K562 (cell line): ENCODE measurements around the gene UBE2D2. TPM values are rescaled to one million over a fixed set of nuclear protein-coding genes. Genes with fewer than 3 reads are reported as not detected.

ENCODE experiments used
- ATAC-seq: fragments of 200-7000 bp; cut with Tn5 transposase; 3 replicates; pipeline ENCODE4 v1.9.1; 2020; ENCODE audit warnings: moderate library complexity
- BruUV-seq: library from RNA; stranded (reverse); fragments of 400-500 nt; replicated peaks from 2 replicates; lab custom pipeline; 2021; lab: Mats Ljungman, UMichigan
- CTCF ChIA-PET: fragments of 300-600 bp; formaldehyde crosslinking; extraction: SDS; loops from one replicate; lab custom pipeline; 2021; ENCODE audit warnings: low intra/inter-chr PET ratio; lab: Yijun Ruan, JAX
- POLR2A ChIA-PET: fragments of 300-600, 350-650 bp; sonication (Branson Sonifier 250); formaldehyde crosslinking; extraction: SDS; loops from one replicate; lab custom pipeline; 2021; ENCODE audit warnings: antibody characterized with exemption, inconsistent platforms; lab: Yijun Ruan, JAX
- DNase-seq, 4 experiments: peaks; one replicate each; pipeline versions ENCODE4 v3.0.0 to v3.0.0-alpha.2; 2011 to 2018; ENCODE audit warnings: low spot score in 3 of 4, mixed read lengths in 3 of 4; ENCODE audit errors: extremely low read depth in 1 of 4
- FAIRE-seq: peaks from 2 replicates; lab custom pipeline; 2011; peaks lifted over from hg19 to GRCh38; lab: Jason Lieb, UNC
- H2AFZ ChIP-seq: 2 replicates; pipeline ENCODE4 v1.6.0; 2011; ENCODE audit warnings: low read depth, low read length, control low read depth, inconsistent platforms
- H3K27ac ChIP-seq: fragments of 200-600 bp; 3 replicates; pipeline ENCODE4 v1.8.0; 2011; ENCODE audit warnings: low read depth, mild to moderate bottlenecking, control low read depth, inconsistent platforms, low read length, moderate library complexity, mixed read lengths; ENCODE audit errors: extremely low read depth
- H3K27me3 ChIP-seq, 2 experiments: fragments of 300-600 bp in 1 of 2; 2 replicates in 1 of 2; 3 replicates in 1 of 2; pipeline versions ENCODE4 v1.6.0 to v1.8.0; 2011; ENCODE audit warnings: inconsistent platforms in 2 of 2, low read length in 2 of 2, mild to moderate bottlenecking in 1 of 2, mixed read lengths in 1 of 2, moderate library complexity in 1 of 2; ENCODE audit not compliant: control insufficient read depth in 2 of 2, insufficient read depth in 2 of 2
- H3K36me3 ChIP-seq: fragments of 300-600 bp; 3 replicates; pipeline ENCODE4 v1.8.0; 2011; ENCODE audit warnings: mild to moderate bottlenecking, low read length, inconsistent platforms; ENCODE audit not compliant: control insufficient read depth, insufficient read depth
- H3K4me1 ChIP-seq, 2 experiments: fragments of 200-600 bp in 1 of 2; replicated peaks in 1 of 2; 2 replicates in 1 of 2; 3 replicates in 1 of 2; pipeline versions ENCODE4 v1.5.1 to v1.8.0; 2011; ENCODE audit warnings: inconsistent platforms in 2 of 2, low read length in 2 of 2, mild to moderate bottlenecking in 1 of 2, mixed read lengths in 1 of 2, moderate library complexity in 1 of 2; ENCODE audit not compliant: control insufficient read depth in 2 of 2, insufficient read depth in 2 of 2
- H3K4me2 ChIP-seq: 2 replicates; pipeline ENCODE4 v1.6.1; 2011; ENCODE audit warnings: low read length, control low read depth, inconsistent platforms, mixed read lengths; ENCODE audit not compliant: insufficient read depth
- H3K4me3 ChIP-seq: fragments of 200-600 bp; sonication (generic), shearing (Covaris generic); 2 replicates; pipeline ENCODE4 v1.5.1; 2016; ENCODE audit warnings: control low read depth, inconsistent platforms
- H3K79me2 ChIP-seq: fragments of 200-600 bp; 3 replicates; pipeline ENCODE4 v1.8.0; 2011; ENCODE audit warnings: low read length, inconsistent platforms; ENCODE audit not compliant: control insufficient read depth, insufficient read depth
- H3K9ac ChIP-seq, 2 experiments: 2 replicates each; pipeline versions ENCODE4 v1.6.0 to v1.6.1; 2011; ENCODE audit warnings: low read depth in 2 of 2, low read length in 2 of 2, control low read depth in 1 of 2, inconsistent platforms in 1 of 2, mild to moderate bottlenecking in 1 of 2, mixed read lengths in 1 of 2; ENCODE audit not compliant: insufficient read depth in 1 of 2
- H3K9me1 ChIP-seq: one replicate; pipeline ENCODE4 v1.6.0; 2011; ENCODE audit warnings: inconsistent platforms, mild to moderate bottlenecking, low read length, moderate library complexity; ENCODE audit not compliant: control insufficient read depth, insufficient read depth
- H3K9me3 ChIP-seq: replicated peaks from 2 replicates; pipeline ENCODE4 v1.5.1; 2011; ENCODE audit warnings: low read depth, low read length, inconsistent platforms; ENCODE audit not compliant: control insufficient read depth, insufficient read depth
- H4K20me1 ChIP-seq: replicated peaks from 2 replicates; pipeline ENCODE4 v1.6.1; 2011; ENCODE audit warnings: low read length, inconsistent platforms, mixed read lengths; ENCODE audit not compliant: control insufficient read depth, insufficient read depth
- CBX8 ChIP-seq: fragments of 200-600 bp; sonication (generic); IDR thresholded peaks from 2 replicates; pipeline ENCODE4 v1.6.1; 2012; ENCODE audit warnings: borderline replicate concordance, mixed run types, low read depth, mild to moderate bottlenecking, moderate library complexity, mixed read lengths, low read length, control low read depth, inconsistent platforms; ENCODE audit not compliant: poor library complexity, severe bottlenecking; ENCODE audit errors: extremely low read depth
- COPS2 ChIP-seq: fragments of 450-650 bp; conservative IDR thresholded peaks from 2 replicates; pipeline ENCODE4 v1.6.1; 2016; ENCODE audit warnings: mild to moderate bottlenecking, moderate library complexity
- EWSR1 ChIP-seq: fragments of 450-650 bp; IDR thresholded peaks from 2 replicates; pipeline ENCODE4 v1.6.1; 2018; ENCODE audit warnings: borderline replicate concordance, mild to moderate bottlenecking, low read depth, moderate library complexity; ENCODE audit not compliant: partially characterized antibody
- HDAC1 ChIP-seq, 2 experiments: fragments of 450-650 bp; IDR thresholded peaks; 2 replicates each; pipeline ENCODE4 v1.6.1; 2016 to 2017; ENCODE audit warnings: inconsistent platforms in 1 of 2, mild to moderate bottlenecking in 1 of 2, moderate library complexity in 1 of 2
- NCOA4 ChIP-seq: fragments of 450-650 bp; IDR thresholded peaks from 2 replicates; pipeline ENCODE4 v1.6.1; 2018; ENCODE audit warnings: mild to moderate bottlenecking; ENCODE audit not compliant: partially characterized antibody
- POLR3G ChIP-seq: IDR thresholded peaks from 2 replicates; pipeline ENCODE4 v1.6.1; 2011; ENCODE audit not compliant: insufficient read length, insufficient replicate concordance; ENCODE audit errors: extremely low read depth
- RAD21 ChIP-seq, 2 experiments: fragments of 250-450 bp in 1 of 2; fragments of 450-650 bp in 1 of 2; sonication (Bioruptor Pico) in 1 of 2; formaldehyde crosslinking in 1 of 2; IDR thresholded peaks in 1 of 2; conservative IDR thresholded peaks in 1 of 2; 2 replicates each; pipeline versions ENCODE4 v1.4.0 to v1.8.0; 2020 to 2022; ENCODE audit warnings: mild to moderate bottlenecking in 2 of 2, moderate library complexity in 1 of 2
- RBM17 ChIP-seq: fragments of 200-400 bp; formaldehyde crosslinking; IDR thresholded peaks from 2 replicates; pipeline ENCODE4 v1.6.1; 2017; ENCODE audit warnings: low read depth, mild to moderate bottlenecking, low read length, borderline replicate concordance
- TOE1 ChIP-seq, 2 experiments: fragments of 450-650 bp in 1 of 2; sonication (generic) in 1 of 2; formaldehyde crosslinking in 1 of 2; IDR thresholded peaks; 2 replicates each; pipeline versions ENCODE4 v1.7.1 to v1.8.0; 2016 to 2022; ENCODE audit warnings: borderline replicate concordance in 2 of 2, mild to moderate bottlenecking in 2 of 2, antibody characterized with exemption in 1 of 2, inconsistent platforms in 1 of 2, low read depth in 1 of 2, missing genetic modification reagents in 1 of 2, moderate library complexity in 1 of 2
- ZNF212 ChIP-seq: fragments of 450-650 bp; formaldehyde crosslinking; IDR thresholded peaks from 2 replicates; pipeline ENCODE4 v1.4.0; 2020; ENCODE audit warnings: mild to moderate bottlenecking
- ZNF354B ChIP-seq: fragments of 250-450 bp; sonication (Bioruptor Pico); IDR thresholded peaks from 2 replicates; pipeline ENCODE4 v1.4.0; 2020
- ZNF436 ChIP-seq: fragments of 250-450, 450-650 bp; sonication (Bioruptor Pico); formaldehyde crosslinking; IDR thresholded peaks from 2 replicates; pipeline ENCODE4 v1.7.0; 2020; ENCODE audit warnings: mild to moderate bottlenecking
- WGBS: fragments of 100-300 bp; shearing (Covaris generic); methylation state at CpG from one replicate; pipeline ENCODE4 v1.1.6; 2016; ENCODE audit warnings: low coverage, mixed read lengths; ENCODE audit not compliant: insufficient coverage; ENCODE audit errors: missing lambda C conversion rate; 5-methylcytosine and 5-hydroxymethylcytosine counted together
- in situ Hi-C: fragments of 300-500 bp; cut with MboI; formaldehyde crosslinking; loops from 4 replicates; pipeline ENCODE4 v1.15.0; 2018; ENCODE audit warnings: inconsistent platforms, mixed read lengths
- intact Hi-C: fragments of 100-400 bp; cut with micrococcal nuclease; formaldehyde crosslinking; loops from 2 replicates; pipeline ENCODE4 v1.14.2; 2022
- polyA plus RNA-seq, 8 experiments: library from polyadenylated mRNA; depleted of rRNA in 4 of 8; stranded (reverse) in 5 of 8; unstranded in 3 of 8; fragments of >200 nt; fragmentation: Nextera tagmentation in 2 of 8; fragmentation: Illumina TruSeq in 1 of 8; extraction: Ambion mirVana in 2 of 8; extraction: Trizol in 1 of 8; gene quantifications; 2 replicates each; pipeline versions ENCODE4 v1.2.1 to v1.2.3, GENCODE V29; 2011 to 2014; ENCODE audit warnings: inconsistent platforms in 1 of 8, missing spikeins in 1 of 8
- total RNA-seq, 7 experiments: library from RNA; depleted of rRNA in 6 of 7; stranded (reverse); fragments of >200 nt in 6 of 7; fragmentation: Illumina TruSeq in 2 of 7; extraction: Trizol in 2 of 7; gene quantifications; 2 replicates each; pipeline versions ENCODE4 v1.2.1 to v1.2.3, GENCODE V29; 2011 to 2021; ENCODE audit warnings: low replicate concordance in 1 of 7
- TF ChIP-seq, protein P1 (sequence below): fragments of 250-450 bp; sonication (Bioruptor Pico); IDR thresholded peaks from 2 replicates; pipeline ENCODE4 v1.6.1; 2021; ENCODE audit warnings: mild to moderate bottlenecking

UBE2D2 gene
- total and polyA plus RNA-seq, 9 of the 15 experiments (the other 6 are each of a cell fraction or from before 2014, with no cell fraction given) = 53.6 to 198 (median 122) TPM

DNA sequence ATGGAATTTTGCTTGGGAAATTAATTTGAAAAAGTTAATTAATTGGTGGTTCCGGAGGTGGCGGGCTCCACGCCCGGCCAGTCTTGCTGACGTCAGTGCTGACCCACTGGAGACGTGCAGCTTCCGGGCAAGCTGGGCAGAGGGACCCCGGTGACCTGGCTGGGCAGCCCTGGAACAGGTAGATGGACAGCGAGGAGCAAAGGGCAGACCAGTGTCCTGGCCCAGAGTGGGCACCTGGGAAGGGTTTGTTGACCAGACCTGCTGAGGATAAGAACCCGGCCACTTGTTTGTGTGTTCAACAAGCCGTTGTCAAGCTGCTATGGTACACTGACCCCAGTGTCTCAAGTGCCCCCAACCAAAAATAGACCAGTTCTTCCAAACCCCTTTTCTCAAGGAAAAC is 104.5 kb downstream of the UBE2D2 start:
- Histone ChIP-seq H3K9ac (no peak overlapping the region; a peak in 2 of 4 replicates), H3K27me3 (no peaks in the 10 kb centered on the region), H4K20me1 (peaks cover 46% of the 10 kb centered on the region; the same call in 1 of the 2 replicates), H3K27ac (peak overlapping the region; percentile 95; the same call in 1 of the 3 replicates), H3K36me3 (peaks cover 70% of the 10 kb centered on the region; the same call in 2 of the 3 replicates), H3K4me1 (peaks cover 79 to 90% of the 10 kb centered on the region in 2 experiments), H3K79me2 (peaks cover 100% of the 10 kb centered on the region), H3K4me3 (no peak overlapping the region), H3K4me2 (no peak overlapping the region), H2AFZ (no peak overlapping the region), H3K9me3 (no peaks in the 10 kb centered on the region), H3K9me1 (peaks cover 7% of the 10 kb centered on the region)
- 86% methylated on average over 8 of the region's 11 CpGs for WGBS
- BruUV-seq = no TSS peak
- intact Hi-C loops = no loop called here
- CTCF ChIA-PET = no interaction called here
- FAIRE-seq = no peak
- no peak for DNase-seq
- in situ Hi-C loops = no loop called here
- ATAC-seq = no peak
- TF ChIP-seq TOE1 (IDR thresholded peaks at IDR 0.05; ENCODE audit: borderline replicate concordance) (no peak), TOE1 (CRISPR knock-in tag; IDR thresholded peaks at IDR 0.05; ENCODE audit: borderline replicate concordance, low read depth) (no peak), RBM17 (no peak), CBX8 (no peak), ZNF212 (CRISPR knock-in tag) (no peak), HDAC1 (IDR thresholded peaks at IDR 0.05) (no peak), COPS2 (no peak), RAD21 (CRISPR knock-in tag; conservative IDR thresholded peaks at IDR 0.05 in 1 of 2, IDR thresholded peaks at IDR 0.05 in 1 of 2) (no peak), POLR3G (no peak), EWSR1 (no peak), ZNF354B (no peak), ZNF436 (CRISPR knock-in tag) (no peak), NCOA4 (no peak)
- TF ChIP-seq, protein P1, sequence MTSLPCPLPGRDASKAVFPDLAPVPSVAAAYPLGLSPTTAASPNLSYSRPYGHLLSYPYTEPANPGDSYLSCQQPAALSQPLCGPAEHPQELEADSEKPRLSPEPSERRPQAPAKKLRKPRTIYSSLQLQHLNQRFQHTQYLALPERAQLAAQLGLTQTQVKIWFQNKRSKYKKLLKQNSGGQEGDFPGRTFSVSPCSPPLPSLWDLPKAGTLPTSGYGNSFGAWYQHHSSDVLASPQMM = no peak
- POLR2A ChIA-PET = interaction anchor here (0.5 to 2.8 kb wide), 8 partner anchors 11 to 40 kb away, joined by 3 to 13 read pairs (median 4); no protein-coding TSS in a partner anchor
